GM21360 (cell line): Measurements from ENCODE around the gene FXYD6.
"Not testable (repeated sequence)": the region's sequence is repeated elsewhere in the genome, so short reads cannot be mapped to it uniquely, and the experiment has no call there.

Source experiments
- ATAC-seq: cut with Tn5 transposase; IDR thresholded peaks from one replicate; pipeline ENCODE4 v1.9.1; 2021; ENCODE audit warnings: mild to moderate bottlenecking, moderate library complexity; ENCODE audit not compliant: unreplicated experiment

Gene FXYD6, protein sequence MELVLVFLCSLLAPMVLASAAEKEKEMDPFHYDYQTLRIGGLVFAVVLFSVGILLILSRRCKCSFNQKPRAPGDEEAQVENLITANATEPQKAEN

DNA sequence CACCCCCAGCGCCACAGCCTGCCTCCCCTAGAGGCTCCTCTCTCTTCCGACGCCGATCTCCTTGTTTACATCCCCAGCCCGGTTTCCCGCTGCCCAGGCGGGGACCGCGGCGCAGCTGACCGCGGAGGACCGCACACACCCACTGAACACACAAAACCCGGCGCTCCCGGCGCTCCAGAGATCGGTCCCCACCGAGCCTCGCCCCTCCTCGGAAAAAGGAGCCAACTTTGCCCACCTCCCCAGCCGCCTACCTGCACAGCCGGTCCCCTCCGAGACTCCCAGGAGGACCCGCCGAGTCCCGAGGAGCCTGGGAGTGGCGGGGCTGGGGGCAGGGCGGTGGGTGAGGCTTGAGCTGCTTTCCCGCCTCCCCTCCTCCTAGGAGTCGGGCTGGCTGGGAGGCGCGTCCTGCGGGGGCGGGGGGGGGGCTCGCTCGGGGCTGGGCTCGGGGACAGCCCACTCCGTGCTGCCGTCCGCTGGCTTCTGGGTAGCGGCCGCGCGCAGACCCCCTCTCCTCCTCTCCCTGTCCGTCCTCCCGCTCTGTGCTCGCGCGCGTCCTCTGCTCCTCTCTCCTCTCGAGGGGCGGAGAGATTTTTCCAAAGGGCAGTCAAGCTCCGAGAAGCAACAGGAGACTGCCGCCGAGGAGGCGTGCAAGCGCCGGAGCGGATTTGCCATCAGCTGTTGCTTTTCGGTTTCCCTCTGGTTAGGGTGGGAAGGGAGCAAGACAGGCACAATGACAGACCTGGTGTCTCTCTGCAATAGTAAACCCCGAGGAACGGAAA is at the start of gene FXYD6:
TSS of gene FXYD6 (minus strand) at position 318 of the 779 bp plus-strand sequence. CDS start 33,882 bp downstream, outside the sequence.
- no peak for ATAC-seq

GRCh38 chr11:117926166-117926565 is 49.7 kb upstream of the FXYD6 start:
- ATAC-seq, result not testable (repeated sequence)

DNA sequence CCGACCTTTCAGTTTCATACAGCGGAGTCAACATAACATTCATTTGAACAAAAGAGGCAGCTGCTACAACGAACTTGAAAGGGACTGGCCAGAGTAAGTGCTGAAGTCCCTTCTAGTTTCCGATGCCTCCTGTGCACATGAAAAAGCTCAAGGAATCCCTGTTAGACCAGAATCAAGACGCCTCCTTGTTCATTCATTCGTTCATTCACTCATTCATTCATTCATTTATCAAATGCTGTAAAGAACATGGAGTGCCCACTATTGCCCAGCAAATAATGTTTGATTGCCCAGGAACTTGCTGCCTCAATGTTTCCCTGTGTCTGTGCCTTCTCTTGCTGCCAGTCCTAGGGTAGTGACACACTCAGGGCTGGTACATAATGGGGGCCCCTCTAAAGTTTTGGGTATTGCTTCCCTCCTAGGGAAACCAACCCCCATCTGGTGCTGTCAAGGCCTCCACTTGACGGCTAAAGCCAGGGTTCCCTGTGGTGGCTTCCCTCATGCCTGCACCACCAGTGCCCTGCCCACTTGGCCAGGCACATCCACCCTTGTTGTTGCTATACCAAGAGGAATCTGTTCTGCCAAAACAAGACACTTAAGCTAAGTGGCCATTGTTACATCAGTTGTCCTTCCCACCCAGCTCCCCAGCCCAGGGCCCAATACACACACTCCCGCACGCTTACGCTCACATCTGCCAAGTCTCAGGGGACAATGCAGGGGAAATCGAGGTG is 48.9 kb upstream of the FXYD6 start:
- ATAC-seq, result no peak

DNA sequence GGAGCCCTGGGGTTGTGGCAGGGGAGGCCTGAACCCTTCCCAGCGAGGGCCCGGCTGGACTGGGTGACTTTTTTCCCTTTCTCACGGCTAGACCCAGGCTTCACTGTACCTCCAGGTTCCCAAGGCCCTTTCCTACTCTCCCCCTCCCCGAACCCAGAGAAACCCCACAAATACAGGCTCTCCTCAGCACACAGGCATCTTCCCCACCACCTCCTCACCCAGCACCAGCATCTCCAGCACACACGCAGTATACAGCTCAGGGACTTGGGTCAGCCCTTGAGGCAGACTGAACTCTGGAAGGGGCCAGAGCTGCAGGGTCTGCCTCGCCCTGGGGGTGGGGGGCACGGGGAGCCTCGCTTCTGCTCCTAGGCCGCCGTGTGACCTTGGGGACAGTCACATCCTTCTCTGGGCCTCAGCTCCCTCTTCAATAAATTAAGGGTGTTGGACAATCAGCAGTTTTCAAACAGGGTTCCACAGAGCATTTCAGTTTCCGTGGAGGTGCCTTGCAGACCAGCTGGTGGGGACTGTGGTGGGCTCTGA is 48.2 kb upstream of the FXYD6 start:
- no peak for ATAC-seq

- no peak for ATAC-seq
Observed at GRCh38 chr11:117923773-117924172, 47.3 kb upstream of the FXYD6 start.

GRCh38 chr11:117923275-117923674 is 46.8 kb upstream of the FXYD6 start:
- ATAC-seq, result no peak

GRCh38 chr11:117921893-117922292 is 45.4 kb upstream of the FXYD6 start:
- no peak for ATAC-seq

GRCh38 chr11:117921456-117921855 is 45.0 kb upstream of the FXYD6 start:
- ATAC-seq, result no peak

GRCh38 chr11:117919781-117920221 is 43.3 kb upstream of the FXYD6 start:
- ATAC-seq, result no peak

DNA sequence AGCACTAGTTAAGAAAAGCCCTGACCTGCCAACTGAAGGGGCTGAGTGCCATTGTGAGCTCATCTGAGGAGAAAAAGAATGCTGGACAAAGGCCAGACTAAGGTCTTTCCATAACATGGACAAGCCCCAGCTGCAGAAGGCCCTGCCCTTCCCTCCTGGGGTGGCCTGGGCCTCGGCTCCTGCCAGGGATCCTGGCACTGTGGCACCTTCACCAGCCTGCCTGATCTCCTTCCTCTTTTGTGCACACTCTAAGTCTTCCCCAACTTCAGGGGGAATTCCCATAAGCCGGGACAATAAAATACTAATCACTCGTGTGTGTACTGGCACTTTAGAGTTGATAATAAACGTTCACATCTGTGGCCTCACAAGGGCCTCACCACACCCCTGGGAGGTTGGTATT is 42.9 kb upstream of the FXYD6 start:
- ATAC-seq, result no peak

GRCh38 chr11:117918366-117919255 is 42.2 kb upstream of the FXYD6 start:
- no peak for ATAC-seq

GRCh38 chr11:117917591-117918151 is 41.2 kb upstream of the FXYD6 start:
- no peak for ATAC-seq

GRCh38 chr11:117916956-117917355 is 40.5 kb upstream of the FXYD6 start:
- no peak for ATAC-seq

GRCh38 chr11:117915672-117916235 is 39.3 kb upstream of the FXYD6 start:
- no peak for ATAC-seq

- no peak for ATAC-seq
Observed at GRCh38 chr11:117914991-117915618, 38.6 kb upstream of the FXYD6 start.

DNA sequence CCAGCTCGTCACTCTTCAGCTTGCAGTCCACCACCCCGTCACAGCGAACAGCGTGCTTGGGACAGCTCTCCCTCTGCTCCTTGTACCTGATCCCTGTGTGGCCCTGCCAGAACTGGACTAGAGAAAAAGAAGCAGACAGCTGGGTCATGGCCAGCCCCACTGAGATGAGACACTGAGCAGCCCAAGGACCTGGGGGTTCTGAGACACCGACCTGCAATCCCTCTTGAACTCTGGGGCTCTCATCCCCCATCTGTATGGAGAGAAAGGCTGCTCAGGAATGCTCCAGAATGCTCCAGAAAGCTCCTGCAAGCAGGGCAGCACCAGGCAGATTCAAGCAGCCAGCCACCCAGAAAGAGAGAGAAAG is 37.9 kb upstream of the FXYD6 start:
- no peak for ATAC-seq

DNA sequence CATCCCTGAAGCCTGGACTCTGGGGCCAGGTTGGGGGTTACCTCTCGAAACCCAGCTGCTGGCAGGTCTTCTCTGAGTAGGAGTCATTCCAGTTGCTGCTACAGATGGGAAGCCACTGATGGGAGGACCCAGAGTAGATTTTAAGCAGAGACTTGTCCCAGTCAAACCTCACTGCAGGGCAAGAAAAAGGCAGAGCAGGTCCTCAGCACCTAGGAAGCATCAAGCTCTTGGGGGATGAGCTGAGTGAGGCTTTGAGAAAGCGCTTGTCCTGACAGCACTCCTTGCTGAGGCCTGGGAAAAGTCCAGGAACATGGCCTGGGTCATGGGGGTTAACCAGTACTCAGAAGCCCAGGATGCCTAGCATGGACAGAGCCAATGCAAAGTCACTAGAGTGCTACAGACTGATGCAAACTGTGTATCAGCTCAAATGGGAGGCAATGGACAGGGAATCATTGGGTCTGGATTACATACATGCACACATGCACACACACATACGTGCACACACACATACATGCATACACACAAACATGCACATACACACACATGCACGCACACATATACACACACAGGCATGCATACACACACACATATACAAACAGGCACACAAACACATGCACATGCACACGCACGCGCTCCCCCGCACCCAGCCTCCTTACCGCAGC is 37.4 kb upstream of the FXYD6 start:
- no peak for ATAC-seq

DNA sequence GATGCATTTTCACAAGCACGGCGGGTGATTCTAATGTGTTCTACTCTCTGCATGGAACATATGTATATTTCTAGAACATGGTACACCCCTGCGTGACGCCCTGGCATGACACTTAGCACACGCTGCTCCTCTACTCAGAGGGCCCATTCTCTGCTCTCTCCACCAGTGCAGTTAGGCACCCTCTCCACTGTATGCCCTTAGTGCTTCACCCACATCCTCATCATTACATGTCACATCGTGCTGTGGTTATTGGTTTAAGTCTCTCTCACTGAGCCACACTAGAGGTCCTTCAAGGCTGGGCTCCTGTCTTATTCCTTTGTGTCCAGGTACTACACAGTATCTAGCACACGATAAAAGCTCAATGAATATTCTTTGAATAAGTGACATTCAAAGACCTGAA is 36.0 kb upstream of the FXYD6 start:
- no peak for ATAC-seq

GRCh38 chr11:117911694-117912093 is 35.2 kb upstream of the FXYD6 start:
- ATAC-seq, result no peak
